ENCODE measurements around the gene DKKL1. TPM values are rescaled to one million over a fixed set of nuclear protein-coding genes. Genes with fewer than 3 reads are reported as not detected.
A peak's percentile ranks its signal among the peaks of the same experiment; 100 is the strongest.

DKKL1 gene
- total and polyA plus RNA-seq, 2 of the 4 experiments (the other 2 are of a cell fraction) = 0.67 TPM; not detected in 1

- Histone ChIP-seq H3K9me1 (ENCODE audit: insufficient read depth, low read length) (0 out of 2 replicates have a peak, but pooled peaks cover 3% of the 10 kb centered on the region), H3K9ac (ENCODE audit: low read depth, low read length) (no peak overlapping the region), H2BK120ac (ENCODE audit: low read depth, low read length) (no peak overlapping the region), H3K9me3 (ENCODE audit: control insufficient read depth, insufficient read depth, low read length) (no peaks in the 10 kb centered on the region), H3K27me3 (ENCODE audit: control insufficient read depth, insufficient read depth, low read length) (no peaks in the 10 kb centered on the region), H2BK5ac (ENCODE audit: low read depth, low read length, poor library complexity, severe bottlenecking) (no peak overlapping the region), H3K4me3 (ENCODE audit: insufficient read depth, low read depth, low read length) (no peak overlapping the region), H4K91ac (ENCODE audit: insufficient read depth, low read depth, low read length) (no peak overlapping the region), H3K4me1 (ENCODE audit: control insufficient read depth, insufficient read depth, low read length) (no peaks in the 10 kb centered on the region), H3K4me2 (ENCODE audit: low read depth, low read length) (no peak overlapping the region), H3K79me1 (ENCODE audit: low read depth in 1 of 2, low read length in 2 of 2) (peaks cover 0 to 2% of the 10 kb centered on the region in 2 experiments; a peak in 1 of 4 replicates), H3K4ac (ENCODE audit: low read depth, low read length) (no peak overlapping the region), H2AK9ac (replicated peaks; ENCODE audit: low read depth, low read length, poor library complexity) (peak overlapping the region; percentile 42), H2AFZ (replicated peaks; ENCODE audit: low read length, poor library complexity) (no peak overlapping the region), H3K56ac (ENCODE audit: extremely low read depth, insufficient read depth, low read length) (no peak overlapping the region), H2BK15ac (ENCODE audit: low read depth, low read length) (no peak overlapping the region), H2AK5ac (ENCODE audit: low read depth, low read length) (no peak overlapping the region), H3K18ac (ENCODE audit: low read depth, low read length) (no peak overlapping the region), H2BK20ac (ENCODE audit: low read depth, low read length) (no peak overlapping the region), H3K23ac (ENCODE audit: low read depth, low read length) (no peak overlapping the region), H4K5ac (ENCODE audit: low read depth, low read length) (no peak overlapping the region), H4K20me1 (ENCODE audit: insufficient read depth, low read length) (peaks cover 5% of the 10 kb centered on the region; the same call in 1 of the 2 replicates), H3K36me3 (ENCODE audit: control insufficient read depth, insufficient read depth, low read length) (peaks cover 26% of the 10 kb centered on the region), H3K14ac (replicated peaks; ENCODE audit: low read depth, low read length) (no peak overlapping the region), H3K27ac (ENCODE audit: insufficient read depth, low read length) (no peak overlapping the region), H4K8ac (ENCODE audit: low read depth in 2 of 2, low read length in 2 of 2) (no peak overlapping the region)
- intact Hi-C loops (cut with micrococcal nuclease) = no loop called here
- no TSS peak for BruUV-seq (replicated peaks)
- no peak for ATAC-seq (ENCODE audit: low read depth)
- 84% methylated on average over 8 of the region's 19 CpGs; no CpG with 5 or more reads in 1 of the 2 experiments for WGBS, 2 experiments (ENCODE audit: extremely low coverage in 2 of 2, insufficient read length in 1 of 2)
- DNase-seq = no peak
- in situ Hi-C loops (cut with MboI; ENCODE audit: low sequenced_read_pairs) = no loop called here
- CTCF ChIA-PET = no interaction called here
- dilution Hi-C loops (cut with HindIII; ENCODE audit: low sequenced_read_pairs, unreplicated experiment) = no loop called here
- TF ChIP-seq, protein P1, sequence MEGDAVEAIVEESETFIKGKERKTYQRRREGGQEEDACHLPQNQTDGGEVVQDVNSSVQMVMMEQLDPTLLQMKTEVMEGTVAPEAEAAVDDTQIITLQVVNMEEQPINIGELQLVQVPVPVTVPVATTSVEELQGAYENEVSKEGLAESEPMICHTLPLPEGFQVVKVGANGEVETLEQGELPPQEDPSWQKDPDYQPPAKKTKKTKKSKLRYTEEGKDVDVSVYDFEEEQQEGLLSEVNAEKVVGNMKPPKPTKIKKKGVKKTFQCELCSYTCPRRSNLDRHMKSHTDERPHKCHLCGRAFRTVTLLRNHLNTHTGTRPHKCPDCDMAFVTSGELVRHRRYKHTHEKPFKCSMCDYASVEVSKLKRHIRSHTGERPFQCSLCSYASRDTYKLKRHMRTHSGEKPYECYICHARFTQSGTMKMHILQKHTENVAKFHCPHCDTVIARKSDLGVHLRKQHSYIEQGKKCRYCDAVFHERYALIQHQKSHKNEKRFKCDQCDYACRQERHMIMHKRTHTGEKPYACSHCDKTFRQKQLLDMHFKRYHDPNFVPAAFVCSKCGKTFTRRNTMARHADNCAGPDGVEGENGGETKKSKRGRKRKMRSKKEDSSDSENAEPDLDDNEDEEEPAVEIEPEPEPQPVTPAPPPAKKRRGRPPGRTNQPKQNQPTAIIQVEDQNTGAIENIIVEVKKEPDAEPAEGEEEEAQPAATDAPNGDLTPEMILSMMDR (conservative IDR thresholded peaks at IDR 0.05; ENCODE audit: low read depth, low read length) = no peak
- TF ChIP-seq ELK1 (IDR thresholded peaks at IDR 0.05; ENCODE audit: borderline replicate concordance, low read depth, low read length) (no peak), MXI1 (IDR thresholded peaks at IDR 0.05; ENCODE audit: borderline replicate concordance, low read depth, low read length) (no peak), MAZ (IDR thresholded peaks at IDR 0.05; ENCODE audit: borderline replicate concordance, low read depth, low read length) (no peak), POLR2A (IDR thresholded peaks at IDR 0.05; ENCODE audit: low read depth, low read length) (no peak), BHLHE40 (IDR thresholded peaks at IDR 0.05; ENCODE audit: low read depth, low read length) (no peak), CEBPB (IDR thresholded peaks at IDR 0.05; ENCODE audit: low read depth, low read length) (no peak), RAD21 (IDR thresholded peaks at IDR 0.05; ENCODE audit: low read length) (no peak), NFE2L2 (IDR thresholded peaks at IDR 0.05; ENCODE audit: low read depth, low read length) (no peak), RFX5 (IDR thresholded peaks at IDR 0.05; ENCODE audit: low read depth, low read length) (no peak), FOS (IDR thresholded peaks at IDR 0.05; ENCODE audit: low read depth, low read length) (no peak), CHD1 (IDR thresholded peaks at IDR 0.05; ENCODE audit: low read depth, low read length) (no peak), SMC3 (IDR thresholded peaks at IDR 0.05; ENCODE audit: low read depth, low read length) (no peak), RCOR1 (IDR thresholded peaks at IDR 0.05; ENCODE audit: insufficient replicate concordance, low read length) (no peak), MAFK (IDR thresholded peaks at IDR 0.05; ENCODE audit: low read depth, low read length) (no peak)
- TF ChIP-seq, protein P2, sequence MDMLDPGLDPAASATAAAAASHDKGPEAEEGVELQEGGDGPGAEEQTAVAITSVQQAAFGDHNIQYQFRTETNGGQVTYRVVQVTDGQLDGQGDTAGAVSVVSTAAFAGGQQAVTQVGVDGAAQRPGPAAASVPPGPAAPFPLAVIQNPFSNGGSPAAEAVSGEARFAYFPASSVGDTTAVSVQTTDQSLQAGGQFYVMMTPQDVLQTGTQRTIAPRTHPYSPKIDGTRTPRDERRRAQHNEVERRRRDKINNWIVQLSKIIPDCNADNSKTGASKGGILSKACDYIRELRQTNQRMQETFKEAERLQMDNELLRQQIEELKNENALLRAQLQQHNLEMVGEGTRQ (IDR thresholded peaks at IDR 0.05; ENCODE audit: low read depth, low read length) = no peak
- POLR2A ChIA-PET (ENCODE audit: unreplicated experiment) = no interaction called here
These were observed 26.2 kb upstream of the DKKL1 start for GRCh38 chr19:49337267-49338022.
